Activated T-cell treated with anti-CD3 and anti-CD28 coated beads, Interleukin-2, amount 50 U/mL, for 1 hour (primary cell): ENCODE data around the gene PMEL.
"Not testable (repeated sequence)": the region's sequence is repeated elsewhere in the genome, so short reads cannot be mapped to it uniquely, and the experiment has no call there.

ENCODE experiments used
- DNase-seq: peaks from one replicate; pipeline ENCODE4 v3.0.0-alpha.2; 2020

PMEL gene

GRCh38 chr12:55982319-55982936, 16.6 kb upstream of the PMEL start:
- no peak for DNase-seq

DNA sequence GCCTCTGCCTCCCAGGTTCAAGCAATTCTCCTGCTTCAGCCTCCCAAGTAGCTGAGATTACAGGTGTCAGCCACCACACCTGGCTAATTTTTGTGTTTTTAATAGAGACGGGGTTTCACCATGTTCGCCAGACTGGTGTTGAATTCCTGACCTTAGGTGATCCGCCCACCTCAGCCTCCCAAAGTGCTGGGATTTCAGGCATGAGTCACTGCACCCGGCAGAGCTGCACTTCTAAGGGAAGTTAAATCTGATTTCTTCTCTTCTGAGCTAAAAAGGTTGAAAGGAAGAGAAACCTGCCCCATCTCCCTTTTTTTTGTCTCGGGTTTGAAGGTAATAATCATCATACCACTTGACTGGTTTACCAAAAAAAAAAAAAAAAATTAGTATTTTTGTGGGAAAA, 16.0 kb upstream of the PMEL start:
- DNase-seq: not testable (repeated sequence)

- no peak for DNase-seq
Observed at GRCh38 chr12:55979069-55979468, 13.2 kb upstream of the PMEL start.

DNA sequence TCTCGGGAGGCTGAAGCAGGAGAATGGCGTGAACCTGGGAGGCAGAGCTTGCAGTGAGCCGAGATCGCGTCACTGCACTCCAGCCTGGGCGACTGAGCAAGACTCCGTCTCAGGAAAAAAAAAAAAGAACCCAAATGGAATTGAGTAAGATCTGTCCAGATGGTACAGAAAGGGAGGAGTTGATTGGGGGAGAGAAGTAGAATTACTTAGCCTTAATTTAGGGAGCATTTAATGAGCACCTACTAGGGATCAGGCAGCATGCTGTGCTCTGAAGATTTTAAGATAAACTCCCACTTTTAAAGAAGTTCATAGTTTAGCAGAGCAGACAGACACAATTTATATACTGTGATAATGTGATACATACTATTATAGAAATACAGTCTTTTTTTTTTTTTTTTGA, 12.6 kb upstream of the PMEL start:
- DNase-seq: no peak

- no peak for DNase-seq
Observed at GRCh38 chr12:55974308-55974730, 8.5 kb upstream of the PMEL start.

- DNase-seq: peak; percentile 93
Observed at GRCh38 chr12:55973599-55974307, 7.9 kb upstream of the PMEL start, which contains the start of gene RAB5B. TSS of gene RAB5B (plus strand) at chr12:55974078. CDS start at chr12:55986961, 12,883 bp downstream.

DNA sequence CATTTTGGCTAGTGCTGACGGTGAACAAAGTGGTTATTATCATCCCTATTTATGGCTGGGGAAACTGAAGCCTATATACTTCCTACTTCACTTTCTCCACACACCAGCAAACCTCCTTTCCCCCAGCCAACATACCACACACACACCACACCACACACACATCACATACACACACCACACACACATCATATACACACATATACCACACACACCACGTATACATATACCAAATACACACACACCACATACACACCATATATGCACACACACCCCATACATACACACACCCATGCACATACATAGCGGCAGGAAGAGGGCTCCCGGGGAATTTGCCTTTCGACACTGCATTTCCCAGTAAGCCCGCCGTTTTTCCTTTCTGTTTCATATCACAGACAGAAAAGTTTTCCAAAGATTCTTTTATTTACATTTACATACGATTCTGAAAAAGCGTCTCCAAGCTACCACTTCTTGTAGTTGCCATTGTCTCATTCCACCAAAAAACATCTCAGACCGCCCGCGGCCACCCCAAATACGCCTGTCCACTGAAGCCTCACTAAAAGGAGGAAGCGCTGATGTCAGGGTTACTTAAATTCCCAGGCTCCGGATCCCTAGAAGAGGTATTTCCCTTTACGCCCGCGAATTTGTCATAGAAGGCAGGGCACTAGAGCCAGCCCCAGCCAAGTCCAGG, 7.2 kb upstream of the PMEL start:
- no peak for DNase-seq

GRCh38 chr12:55972456-55972855, 6.6 kb upstream of the PMEL start:
- no peak for DNase-seq

DNA sequence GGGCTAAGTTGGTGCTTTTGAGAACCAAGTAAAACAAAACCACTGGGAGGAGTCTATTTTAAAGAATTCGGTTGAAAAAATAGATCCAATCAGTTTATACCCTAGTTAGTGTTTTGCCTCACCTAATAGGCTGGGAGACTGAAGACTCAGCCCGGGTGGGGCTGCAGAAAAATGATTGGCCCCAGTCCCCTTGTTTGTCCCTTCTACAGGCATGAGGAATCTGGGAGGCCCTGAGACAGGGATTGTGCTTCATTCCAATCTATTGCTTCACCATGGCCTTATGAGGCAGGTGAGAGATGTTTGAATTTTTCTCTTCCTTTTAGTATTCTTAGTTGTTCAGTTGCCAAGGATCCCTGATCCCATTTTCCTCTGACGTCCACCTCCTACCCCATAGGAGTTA, 6.2 kb upstream of the PMEL start:
- no peak for DNase-seq

GRCh38 chr12:55970775-55971174, 4.9 kb upstream of the PMEL start:
- DNase-seq: no peak

DNA sequence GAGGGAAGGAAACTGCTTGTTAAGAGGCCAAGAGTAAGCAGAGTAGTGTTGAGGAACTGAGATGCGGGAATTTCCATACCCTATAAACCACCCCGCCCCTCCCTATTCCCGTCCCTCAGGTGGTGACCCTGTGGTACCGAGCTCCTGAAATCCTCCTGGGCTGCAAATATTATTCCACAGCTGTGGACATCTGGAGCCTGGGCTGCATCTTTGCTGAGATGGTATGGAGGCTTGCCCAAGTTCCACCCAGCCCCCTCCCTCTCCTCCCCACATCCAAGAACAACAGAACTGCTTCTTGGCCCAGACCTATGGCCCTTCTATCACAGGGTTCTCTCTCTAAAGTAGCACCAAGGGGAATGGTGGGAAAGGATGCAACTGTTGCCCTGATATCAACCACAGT, 3.5 kb upstream of the PMEL start:
- DNase-seq: no peak

- DNase-seq: peak; percentile 90
Observed at GRCh38 chr12:55966408-55967281, 803 bp upstream of the PMEL start, which contains the start of gene CDK2. TSS of gene CDK2 (plus strand) at chr12:55966830. CDS start at chr12:55967009, 179 bp downstream.

DNA sequence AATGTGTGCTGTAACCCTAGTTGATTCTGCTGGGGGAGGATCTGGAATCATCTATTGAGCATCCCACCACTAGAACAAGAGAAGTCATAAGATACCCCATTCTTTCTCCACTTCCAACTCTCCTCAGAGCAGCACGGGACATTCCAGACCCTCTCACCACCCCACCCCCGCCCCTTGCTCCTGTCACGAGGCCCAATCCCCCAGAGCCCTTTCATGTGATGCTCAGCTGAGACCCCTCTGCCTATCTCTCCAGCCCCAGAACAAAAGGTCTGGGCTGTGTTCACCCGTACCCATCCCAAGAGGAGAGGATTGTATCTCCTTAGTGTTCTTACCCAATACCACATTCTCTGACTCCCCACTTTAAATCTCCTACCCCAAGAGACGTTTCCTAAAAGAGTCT, 602 bp downstream of the PMEL start:
- no peak for DNase-seq

GRCh38 chr12:55963760-55964159, 2.1 kb downstream of the PMEL start:
- no peak for DNase-seq

GRCh38 chr12:55957106-55957859, 8.6 kb downstream of the PMEL start:
- no peak for DNase-seq

DNA sequence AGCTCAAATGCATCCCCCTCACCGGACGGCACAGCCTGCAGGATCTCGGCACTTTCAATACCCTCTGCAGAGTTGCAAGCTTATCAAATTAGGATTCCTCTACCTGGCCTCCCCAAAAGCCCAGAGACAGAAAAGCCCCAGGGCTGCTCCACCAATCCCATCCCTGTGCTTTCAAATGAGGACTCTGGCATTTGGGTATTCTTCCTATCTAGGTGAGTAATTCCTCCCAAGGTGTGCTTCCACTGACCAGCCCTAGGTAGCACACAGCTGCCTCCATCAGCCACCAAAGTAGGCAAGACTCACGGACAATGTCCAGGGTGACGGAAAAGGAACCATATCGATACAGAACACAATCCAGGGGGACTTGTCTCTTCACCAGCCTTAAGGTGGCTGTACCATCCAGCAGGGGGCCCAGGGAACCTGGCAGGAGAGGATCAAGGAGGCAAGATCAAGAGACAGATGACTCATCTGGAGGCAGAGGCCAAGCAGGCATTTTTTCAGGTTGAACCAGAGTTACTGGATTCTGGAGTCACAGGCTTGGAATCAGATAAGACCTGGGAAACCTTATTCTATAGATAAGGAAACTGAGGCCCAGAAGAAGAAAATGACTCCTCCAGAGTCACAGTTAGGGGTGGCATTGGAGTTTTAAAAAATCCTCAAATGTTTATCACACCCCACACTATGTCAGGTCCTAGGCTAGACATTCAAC, 9.9 kb downstream of the PMEL start:
- DNase-seq: peak; percentile 59

- DNase-seq: no peak
Observed at GRCh38 chr12:55955344-55955743, 10.5 kb downstream of the PMEL start.

DNA sequence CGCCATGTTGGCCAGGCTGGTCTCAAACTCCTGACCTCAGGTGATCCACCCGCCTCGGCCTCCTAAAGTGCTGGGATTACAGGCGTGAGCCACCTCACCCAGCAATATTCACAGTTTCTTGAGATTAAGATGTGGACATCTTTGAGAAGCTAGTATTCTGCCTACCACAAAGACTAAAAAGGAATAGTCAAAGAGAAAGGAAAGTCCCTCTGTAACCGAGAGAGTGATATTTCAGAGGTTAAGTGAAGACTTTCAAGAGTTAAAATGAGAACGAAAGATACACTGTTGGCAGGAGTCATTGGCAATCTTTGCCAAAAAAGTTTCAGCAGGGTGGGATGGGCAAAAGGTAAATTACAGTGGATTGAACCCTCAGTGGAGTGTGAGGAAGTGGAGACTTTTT, 19.3 kb downstream of the PMEL start:
- no peak for DNase-seq

DNA sequence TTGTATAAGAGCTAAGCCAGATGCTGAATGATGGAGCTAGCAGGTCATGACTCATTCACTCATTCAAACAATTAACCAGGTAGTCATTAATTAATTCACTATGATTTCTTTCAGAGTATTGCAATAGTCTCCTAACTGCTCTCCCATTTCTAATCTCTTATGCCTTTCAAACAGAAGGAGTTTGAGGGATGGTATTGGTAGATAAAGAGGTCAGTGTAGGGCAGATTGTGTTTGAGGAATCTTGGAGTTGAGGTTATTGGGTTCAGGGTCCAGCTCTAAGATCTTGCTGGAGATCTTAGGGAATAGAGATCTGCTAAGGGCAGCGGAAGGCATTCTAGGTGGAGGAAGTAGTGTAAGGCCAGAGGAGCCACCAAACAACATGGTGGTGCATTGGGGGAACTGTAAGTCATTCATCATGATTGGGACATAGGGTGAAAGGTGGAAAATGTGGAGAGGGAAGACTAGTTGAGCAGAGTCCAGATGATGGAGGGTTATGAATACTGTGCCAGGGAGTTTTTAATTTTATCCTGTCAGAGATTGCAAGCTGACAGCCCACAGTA, 23.2 kb downstream of the PMEL start:
- no peak for DNase-seq

- no peak for DNase-seq
Observed at GRCh38 chr12:55942055-55942454, 23.8 kb downstream of the PMEL start.

DNA sequence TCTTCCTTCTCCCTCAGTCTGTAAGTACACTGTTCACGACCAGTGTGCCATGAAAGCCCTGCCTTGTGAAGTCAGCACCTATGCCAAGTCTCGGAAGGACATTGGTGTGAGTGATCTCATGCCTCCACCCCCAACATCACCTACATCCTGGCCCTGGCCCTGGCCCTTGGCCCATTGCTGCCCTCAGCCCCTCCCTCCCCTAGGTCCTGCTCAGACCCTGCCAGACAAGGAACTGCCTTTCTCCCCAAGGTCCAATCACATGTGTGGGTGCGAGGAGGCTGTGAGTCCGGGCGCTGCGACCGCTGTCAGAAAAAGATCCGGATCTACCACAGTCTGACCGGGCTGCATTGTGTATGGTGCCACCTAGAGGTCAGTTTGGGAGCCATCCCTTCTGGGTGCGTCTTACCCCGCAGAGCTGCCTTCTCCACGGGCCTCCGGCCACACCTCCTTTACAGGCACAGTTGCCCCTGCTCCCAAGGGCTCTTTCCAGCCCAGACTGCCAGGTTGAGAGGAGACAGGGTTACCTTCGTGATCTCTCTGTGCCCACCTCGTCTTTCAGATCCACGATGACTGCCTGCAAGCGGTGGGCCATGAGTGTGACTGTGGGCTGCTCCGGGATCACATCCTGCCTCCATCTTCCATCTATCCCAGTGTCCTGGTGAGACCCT, 25.6 kb downstream of the PMEL start:
- peak; percentile 80 for DNase-seq
